Testis (tissue), 3 donors: Measurements from ENCODE around the gene RELCH. TPM values are rescaled to one million over a fixed set of nuclear protein-coding genes. Genes with fewer than 3 reads are reported as not detected.

Experiments used
- DNase-seq: peaks from one replicate; pipeline ENCODE4 v3.0.0-alpha.2; 2019
- H3K27ac ChIP-seq, 2 donors: fragments of 200-600 bp; sonication (generic); one replicate each; pipeline ENCODE4 v1.5.1; 2019
- H3K27me3 ChIP-seq: fragments of 200-600 bp; sonication (generic); one replicate; pipeline ENCODE4 v1.5.1; 2019
- H3K36me3 ChIP-seq: fragments of 200-600 bp; sonication (generic); one replicate; pipeline ENCODE4 v1.5.1; 2017; ENCODE audit warnings: low read depth; ENCODE audit errors: missing control alignments
- H3K4me1 ChIP-seq: fragments of 200-600 bp; sonication (generic); one replicate; pipeline ENCODE4 v1.5.1; 2019
- H3K4me3 ChIP-seq, 2 donors: fragments of 200-600 bp; sonication (generic); one replicate each; pipeline ENCODE4 v1.5.1; 2017 to 2019
- H3K9me3 ChIP-seq: fragments of 200-600 bp; sonication (generic); one replicate; pipeline ENCODE4 v1.5.1; 2017
- POLR2A ChIP-seq: fragments of 450-650 bp; IDR thresholded peaks from one replicate; pipeline ENCODE4 v1.6.1; 2017; ENCODE audit warnings: antibody characterized with exemption, mild to moderate bottlenecking, moderate library complexity
- WGBS, 2 donors: methylation state at CpG; one replicate each; pipeline ENCODE4 v1.1.5; 2018; 5-methylcytosine and 5-hydroxymethylcytosine counted together
- intact Hi-C: fragments of 100-400 bp; cut with DNase I; formaldehyde crosslinking; loops from one replicate; pipeline ENCODE4 v1.15.1; 2023; ENCODE audit warnings: low total_unique reads
- polyA plus RNA-seq: library from polyadenylated mRNA; stranded (reverse); fragments of 350-450 nt; fragmentation: Illumina TruSeq; extraction: RNeasy Lipid Tissue Mini Kit (QIAGEN cat#74804); gene quantifications from one replicate; pipeline ENCODE4 v1.2.3, GENCODE V29; 2014; ENCODE audit warnings: low read depth, low replicate concordance; ENCODE audit not compliant: insufficient read depth
- total RNA-seq, 2 donors: library from RNA; depleted of rRNA; stranded (reverse); fragments of >200 nt; gene quantifications; one replicate each; pipeline ENCODE4 v1.2.3, GENCODE V29; 2016
- TF ChIP-seq, protein P1 (sequence below), 3 experiments: fragments of 450-650 bp in 2 of 3; fragments of 200-600 bp in 1 of 3; sonication (generic) in 1 of 3; IDR thresholded peaks; one replicate each; pipeline ENCODE4 v1.5.1; 2016 to 2019; ENCODE audit warnings: antibody characterized with exemption in 3 of 3, mild to moderate bottlenecking in 2 of 3, moderate library complexity in 1 of 3

Gene RELCH
- total and polyA plus RNA-seq, 3 donors from 2014 or later, result 15.7 to 41.6 (median 27.2) TPM

DNA sequence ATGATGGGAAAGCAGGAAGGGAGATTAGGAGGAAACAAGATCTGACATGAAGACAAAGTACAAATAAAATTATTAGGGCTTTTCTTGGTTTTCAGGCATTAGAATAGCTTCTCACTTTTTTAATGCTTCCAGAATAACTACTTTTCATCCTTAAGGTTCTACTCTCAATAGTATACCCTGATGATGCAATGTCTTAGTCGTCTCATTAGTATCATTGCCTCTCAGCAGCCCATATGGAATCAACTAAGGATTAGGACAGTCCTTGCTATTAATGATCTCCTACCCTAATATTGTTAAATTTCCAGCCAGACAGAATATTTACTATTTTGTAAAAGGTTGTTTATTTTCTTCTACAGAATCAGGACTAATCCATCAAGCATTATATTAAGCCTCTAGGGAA lies 55.9 kb downstream of the RELCH start:
- H3K9me3 ChIP-seq, result no peaks in the 10 kb centered on the region
- DNase-seq, result no peak
- no peak overlapping the region for H3K4me3 ChIP-seq
- no peaks in the 10 kb centered on the region for H3K27me3 ChIP-seq
- no peaks in the 10 kb centered on the region for H3K36me3 ChIP-seq
- H3K27ac ChIP-seq, result no peak overlapping the region
- no peak for TF ChIP-seq POLR2A
- TF ChIP-seq, protein P1, sequence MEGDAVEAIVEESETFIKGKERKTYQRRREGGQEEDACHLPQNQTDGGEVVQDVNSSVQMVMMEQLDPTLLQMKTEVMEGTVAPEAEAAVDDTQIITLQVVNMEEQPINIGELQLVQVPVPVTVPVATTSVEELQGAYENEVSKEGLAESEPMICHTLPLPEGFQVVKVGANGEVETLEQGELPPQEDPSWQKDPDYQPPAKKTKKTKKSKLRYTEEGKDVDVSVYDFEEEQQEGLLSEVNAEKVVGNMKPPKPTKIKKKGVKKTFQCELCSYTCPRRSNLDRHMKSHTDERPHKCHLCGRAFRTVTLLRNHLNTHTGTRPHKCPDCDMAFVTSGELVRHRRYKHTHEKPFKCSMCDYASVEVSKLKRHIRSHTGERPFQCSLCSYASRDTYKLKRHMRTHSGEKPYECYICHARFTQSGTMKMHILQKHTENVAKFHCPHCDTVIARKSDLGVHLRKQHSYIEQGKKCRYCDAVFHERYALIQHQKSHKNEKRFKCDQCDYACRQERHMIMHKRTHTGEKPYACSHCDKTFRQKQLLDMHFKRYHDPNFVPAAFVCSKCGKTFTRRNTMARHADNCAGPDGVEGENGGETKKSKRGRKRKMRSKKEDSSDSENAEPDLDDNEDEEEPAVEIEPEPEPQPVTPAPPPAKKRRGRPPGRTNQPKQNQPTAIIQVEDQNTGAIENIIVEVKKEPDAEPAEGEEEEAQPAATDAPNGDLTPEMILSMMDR (IDR thresholded peaks at IDR 0.05), result no peak
- WGBS, 2 donors, result 86 to 91% methylated on average over 1 of the region's 1 CpG
- intact Hi-C loops, result loop anchor here (10.0 kb wide), 1 partner anchor 58 kb away; the partner anchor contains the start of genes PIGN and RELCH
- H3K4me1 ChIP-seq, result no peaks in the 10 kb centered on the region

- Histone ChIP-seq H3K9me3 (no peaks in the 10 kb centered on the region), H3K4me3 (no peak overlapping the region), H3K27me3 (no peaks in the 10 kb centered on the region), H3K27ac (no peak overlapping the region), H3K4me1 (no peaks in the 10 kb centered on the region), H3K36me3 (no peaks in the 10 kb centered on the region)
- 93 to 97% methylated on average over 8 of the region's 8 CpGs for WGBS, 2 donors
- DNase-seq, result no peak
- intact Hi-C loops, result loop anchor here (10.0 kb wide), 1 partner anchor 60 kb away; the partner anchor contains the start of genes PIGN and RELCH
- no peak for TF ChIP-seq POLR2A
- TF ChIP-seq, protein P1 (IDR thresholded peaks at IDR 0.05), result no peak
Measured at GRCh38 chr18:62245177-62245576, 58.1 kb downstream of the RELCH start.

DNA sequence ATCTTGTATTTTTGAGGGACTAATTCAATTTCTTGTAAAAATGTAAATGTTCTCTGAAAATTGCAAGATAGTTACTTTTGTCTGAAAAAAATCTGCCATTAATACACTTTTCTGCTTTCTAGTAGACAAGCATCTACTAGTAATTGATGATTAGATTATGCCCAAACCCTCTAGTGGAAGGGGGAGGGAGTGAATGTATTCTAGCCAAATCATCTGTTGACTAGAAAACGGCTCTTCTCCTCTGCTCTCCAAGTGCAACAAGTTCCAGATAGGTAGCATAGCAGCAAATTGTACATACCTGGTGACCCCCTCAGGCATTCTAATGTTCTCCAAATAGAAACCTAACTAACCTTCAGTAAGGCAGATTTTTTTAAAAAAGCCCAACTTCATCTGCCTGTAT lies 58.6 kb downstream of the RELCH start:
- WGBS, 2 donors, result 0 to 47% methylated on average over 1 of the region's 1 CpG
- Histone ChIP-seq H3K36me3 (no peaks in the 10 kb centered on the region), H3K9me3 (no peaks in the 10 kb centered on the region), H3K27me3 (no peaks in the 10 kb centered on the region), H3K4me1 (no peaks in the 10 kb centered on the region), H3K4me3 (no peak overlapping the region), H3K27ac (no peak overlapping the region)
- no peak for TF ChIP-seq POLR2A
- TF ChIP-seq, protein P1 (IDR thresholded peaks at IDR 0.05), result no peak
- intact Hi-C loops, result loop anchor here (10.0 kb wide), 1 partner anchor 61 kb away; the partner anchor contains the start of genes PIGN and RELCH
- DNase-seq, result no peak

DNA sequence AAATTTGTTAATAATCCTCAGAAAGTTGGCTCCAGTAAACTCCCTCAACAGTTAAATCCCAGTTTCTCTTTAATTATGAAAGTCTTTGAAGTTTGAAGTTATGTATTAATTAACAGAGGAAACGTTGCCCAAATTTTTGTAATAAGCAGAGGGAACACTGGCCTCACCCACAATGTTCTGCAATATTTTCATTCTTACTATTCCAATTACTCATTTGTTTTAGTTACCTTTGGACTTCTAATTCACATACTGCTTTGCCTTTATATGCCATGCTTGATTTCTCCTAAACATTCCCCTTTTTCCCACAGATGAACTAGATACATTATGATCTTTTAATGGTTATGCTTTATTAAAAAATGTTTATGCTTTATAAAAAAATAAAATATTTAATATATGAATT lies 61.3 kb downstream of the RELCH start:
- Histone ChIP-seq H3K9me3 (no peaks in the 10 kb centered on the region), H3K36me3 (no peaks in the 10 kb centered on the region), H3K27me3 (no peaks in the 10 kb centered on the region), H3K4me1 (no peaks in the 10 kb centered on the region), H3K4me3 (no peak overlapping the region), H3K27ac (no peak overlapping the region)
- DNase-seq, result no peak
- intact Hi-C loops, result loop anchor here (10.0 kb wide), 1 partner anchor 64 kb away; the partner anchor contains the start of genes PIGN and RELCH
- 29 to 48% methylated on average over 1 of the region's 1 CpG for WGBS, 2 donors
- TF ChIP-seq POLR2A, result no peak
- TF ChIP-seq, protein P1 (IDR thresholded peaks at IDR 0.05), result no peak

DNA sequence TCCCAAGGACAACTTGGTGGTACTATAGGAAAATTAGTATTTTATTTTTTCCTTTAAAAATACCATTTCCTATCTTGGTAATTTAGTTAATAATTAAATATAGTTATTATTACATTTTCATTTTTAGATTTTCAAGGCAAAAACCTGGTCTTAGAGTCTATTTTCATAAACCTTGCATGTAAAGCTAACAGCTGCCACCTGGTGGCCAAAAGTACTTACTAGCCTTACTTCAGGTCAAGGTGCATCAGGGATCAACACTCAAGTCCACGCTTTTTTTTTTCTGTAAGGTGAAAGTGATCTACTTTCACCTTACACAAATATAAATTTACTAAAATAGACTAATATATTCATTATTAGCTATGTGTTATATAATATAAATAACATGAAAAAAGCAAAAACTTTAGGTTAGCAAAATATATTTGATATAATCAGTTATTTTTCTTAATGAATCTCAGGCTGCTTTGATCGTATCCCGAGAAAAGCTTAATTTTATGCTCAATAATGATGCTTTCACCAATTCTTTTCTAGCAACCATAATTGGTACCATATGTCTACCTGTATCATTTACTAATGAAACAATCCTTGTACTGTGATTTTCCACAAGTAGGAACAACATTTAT lies 62.5 kb downstream of the RELCH start:
- WGBS, 2 donors, result 72 to 76% methylated on average over 3 of the region's 3 CpGs
- intact Hi-C loops, result loop anchor here (10.0 kb wide), 1 partner anchor 65 kb away; the partner anchor contains the start of genes PIGN and RELCH
- Histone ChIP-seq H3K9me3 (no peaks in the 10 kb centered on the region), H3K4me1 (no peaks in the 10 kb centered on the region), H3K27me3 (no peaks in the 10 kb centered on the region), H3K4me3 (no peak overlapping the region), H3K27ac (no peak overlapping the region), H3K36me3 (no peaks in the 10 kb centered on the region)
- TF ChIP-seq, protein P1 (IDR thresholded peaks at IDR 0.05), result peak; percentile 28 to 82 (median 63)
- no peak for TF ChIP-seq POLR2A
- DNase-seq, result peak; percentile 93
